CD4-positive, alpha-beta T cell treated with Interleukin-10 for 1 hour (primary cell): Measurements from ENCODE around the gene CAP1.

Source experiments
- DNase-seq: peaks from one replicate; pipeline ENCODE4 v3.0.0-alpha.2; 2020

The CAP1 gene

DNA sequence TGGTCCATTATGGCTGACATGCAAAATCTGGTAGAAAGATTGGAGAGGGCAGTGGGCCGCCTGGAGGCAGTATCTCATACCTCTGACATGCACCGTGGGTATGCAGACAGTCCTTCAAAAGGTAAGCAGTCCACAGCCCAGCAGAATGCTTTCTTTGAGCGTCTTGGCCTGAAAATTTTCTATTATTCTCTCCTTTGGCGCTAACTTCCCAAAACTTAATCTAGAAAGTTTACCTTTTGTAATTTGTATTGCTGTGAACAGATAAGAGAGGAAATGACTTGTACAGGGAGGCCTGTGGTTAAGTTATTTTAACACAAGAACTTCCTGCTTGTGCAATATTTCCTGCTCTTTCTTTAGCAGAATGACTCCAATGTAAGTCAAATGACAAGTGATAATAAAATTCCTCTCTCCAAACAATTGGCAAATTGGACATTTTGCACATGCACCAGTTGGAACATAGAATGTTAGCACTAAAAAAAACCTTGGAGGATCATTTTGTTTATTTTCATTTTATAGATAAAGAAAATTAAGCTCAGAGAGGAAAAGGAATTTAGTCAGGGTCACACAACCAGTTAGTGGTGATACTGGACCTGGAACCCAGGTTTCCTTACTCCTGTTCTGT is 18.9 kb downstream of the CAP1 start:
- peak; percentile 54 for DNase-seq

DNA sequence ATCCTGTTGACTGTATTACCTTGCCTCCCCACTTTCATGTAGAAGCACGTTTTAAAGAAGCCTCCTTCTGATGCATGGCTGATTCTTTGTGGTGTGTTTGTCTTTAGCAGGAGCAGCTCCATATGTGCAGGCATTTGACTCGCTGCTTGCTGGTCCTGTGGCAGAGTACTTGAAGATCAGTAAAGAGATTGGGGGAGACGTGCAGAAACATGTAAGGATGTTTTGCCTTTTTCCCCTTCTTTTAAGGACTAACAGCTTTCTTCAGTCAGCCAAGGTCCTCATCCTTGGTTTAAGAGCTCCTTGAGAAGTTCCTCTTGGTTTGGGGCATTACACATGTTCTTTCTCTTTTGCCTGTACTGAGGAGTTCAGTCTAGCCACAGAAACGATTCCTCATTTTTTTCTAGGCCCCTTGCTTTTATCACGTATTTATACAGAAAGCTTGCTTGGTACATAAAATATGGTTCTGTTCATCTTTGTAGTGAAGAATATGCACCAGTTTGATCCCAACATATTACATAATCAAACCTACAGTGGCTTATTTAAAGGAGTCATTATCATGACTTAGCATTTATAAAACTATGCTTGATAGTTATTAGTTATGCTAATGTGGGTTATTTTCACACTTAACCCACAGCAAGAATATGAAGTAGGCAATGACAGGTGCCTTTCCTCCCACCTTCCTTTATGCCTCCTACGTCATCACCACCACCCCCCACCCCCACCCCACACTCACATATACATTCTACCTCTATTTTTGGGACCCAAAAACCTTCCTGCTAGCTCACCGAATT is 19.6 kb downstream of the CAP1 start:
- peak; percentile 31 for DNase-seq

DNA sequence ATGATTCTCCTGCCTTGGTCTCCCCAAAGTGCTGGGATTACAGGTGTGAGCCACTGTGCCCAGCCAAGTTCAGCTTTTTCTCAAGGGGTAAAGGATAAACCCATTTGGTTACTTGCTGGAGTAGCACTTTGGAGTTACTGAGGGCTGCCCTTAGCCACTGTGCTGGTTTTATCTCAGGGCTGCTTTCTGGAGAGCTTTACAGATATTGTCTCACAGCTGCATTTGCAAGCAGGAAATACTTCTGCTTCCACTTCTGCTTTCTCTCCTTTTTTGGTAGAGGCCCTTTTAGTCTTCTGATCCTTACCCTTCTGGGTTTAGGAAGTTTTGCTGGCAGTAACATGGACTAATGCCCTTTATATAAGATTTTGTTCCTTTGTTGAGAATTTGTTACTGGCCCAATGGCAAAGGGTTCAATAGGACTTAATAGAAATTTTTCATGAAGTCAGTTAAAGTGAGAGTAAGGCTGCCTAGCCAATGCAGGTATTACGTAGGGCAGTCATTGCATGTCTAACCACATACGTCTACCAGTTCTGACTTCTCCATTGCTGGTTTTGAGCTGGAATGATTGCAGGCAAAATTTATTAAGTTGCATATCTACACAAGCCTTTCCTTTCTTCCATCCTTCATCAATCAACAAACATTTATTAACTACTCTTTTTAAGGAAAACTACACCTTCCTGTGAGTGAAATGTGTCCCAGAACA is 24.4 kb downstream of the CAP1 start:
- no peak for DNase-seq

DNA sequence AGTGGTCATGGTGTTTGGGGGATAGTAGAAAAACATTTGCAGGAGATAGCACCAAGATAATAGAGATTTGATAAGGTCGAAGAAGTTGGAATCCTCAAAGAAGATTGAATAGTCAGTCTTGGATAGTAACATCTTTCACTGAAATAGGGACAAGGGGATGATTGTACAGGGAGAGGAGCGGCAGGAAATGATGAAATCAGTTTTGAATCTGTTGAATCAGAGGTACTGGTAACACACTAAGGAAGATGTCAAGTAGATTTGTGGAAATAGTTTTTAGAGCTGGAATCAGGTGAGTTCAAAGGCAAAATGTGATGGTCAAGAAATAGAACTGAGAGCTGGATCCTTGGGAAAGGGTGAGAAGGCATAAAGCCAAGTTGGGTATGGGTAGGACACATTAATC is 26.5 kb downstream of the CAP1 start:
- DNase-seq, result no peak

DNA sequence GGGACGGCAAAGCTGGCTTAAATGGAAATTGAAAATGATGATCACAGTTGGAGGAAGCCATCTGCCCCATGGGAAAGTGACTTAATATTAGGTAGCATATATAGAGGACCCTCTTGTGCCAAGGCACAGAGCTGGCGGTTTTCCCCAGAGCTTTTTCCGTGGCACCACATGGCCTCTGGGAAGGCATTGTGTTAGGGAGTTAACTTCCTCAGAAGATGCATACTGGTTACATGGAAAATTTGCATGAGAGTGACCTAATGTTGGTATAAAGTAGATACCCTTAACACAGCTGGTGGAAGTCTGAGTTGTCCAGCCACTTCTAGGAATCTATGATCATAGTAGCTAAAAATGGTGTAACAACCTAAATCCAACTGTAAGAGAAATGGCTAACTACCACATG is 27.3 kb downstream of the CAP1 start:
- no peak for DNase-seq

DNA sequence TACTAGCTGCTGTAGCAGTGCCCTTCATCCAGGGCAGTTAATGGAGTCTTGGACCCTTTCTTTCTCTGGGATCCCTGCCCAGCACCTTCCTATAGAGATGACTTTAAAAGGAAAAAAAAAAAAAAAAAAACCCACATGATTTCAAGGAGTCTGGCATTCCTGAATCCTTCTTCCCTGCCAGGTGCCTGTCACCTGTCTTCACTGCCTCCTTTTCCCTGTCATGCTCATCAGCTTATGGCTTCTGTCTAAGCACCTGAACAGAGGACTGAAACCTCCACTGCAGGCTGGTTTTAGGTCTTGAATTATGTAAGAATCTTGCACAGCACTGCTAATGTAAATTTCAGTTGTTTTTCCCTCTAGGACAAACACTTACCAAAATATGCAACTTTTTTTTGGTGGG is 31.6 kb downstream of the CAP1 start:
- DNase-seq, result no peak

DNA sequence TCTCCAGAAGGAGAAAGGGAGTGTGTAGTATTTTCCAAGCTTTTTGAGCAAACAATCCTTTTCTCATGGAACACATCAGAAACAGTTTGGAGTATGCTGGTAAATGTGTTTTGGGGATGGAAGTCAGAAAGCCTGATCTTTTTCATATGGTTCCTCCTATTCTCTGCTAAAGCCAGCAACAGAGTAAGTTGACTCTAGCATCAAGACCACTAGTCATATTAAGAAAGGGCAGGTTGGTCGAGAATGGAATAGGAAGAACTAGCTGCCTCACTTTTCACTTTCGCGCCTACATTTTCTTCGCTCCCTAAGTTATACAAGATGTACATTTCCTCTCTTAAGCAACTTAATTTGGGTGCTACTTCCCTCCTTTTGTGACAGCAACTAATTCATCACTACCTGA is 32.5 kb downstream of the CAP1 start:
- no peak for DNase-seq

DNA sequence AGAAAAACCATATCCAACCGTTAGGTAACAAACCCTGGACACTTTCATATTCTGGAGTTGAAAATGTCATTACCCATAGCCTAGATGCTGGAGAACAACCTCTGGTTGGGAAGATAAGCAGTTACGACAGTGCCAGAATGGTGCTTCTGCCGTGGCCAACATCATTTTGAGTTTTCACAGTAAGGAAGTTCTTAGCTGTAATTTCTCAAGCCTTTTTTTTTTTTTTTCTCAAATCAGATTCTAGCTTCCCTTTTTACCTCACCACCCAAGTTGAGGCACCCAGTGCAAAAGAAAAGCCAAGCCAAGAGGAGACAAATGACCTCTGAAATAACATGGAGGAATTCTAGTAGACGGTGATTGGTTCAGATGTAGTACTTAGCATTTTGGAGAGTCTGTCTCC is 34.7 kb downstream of the CAP1 start:
- DNase-seq, result no peak

DNA sequence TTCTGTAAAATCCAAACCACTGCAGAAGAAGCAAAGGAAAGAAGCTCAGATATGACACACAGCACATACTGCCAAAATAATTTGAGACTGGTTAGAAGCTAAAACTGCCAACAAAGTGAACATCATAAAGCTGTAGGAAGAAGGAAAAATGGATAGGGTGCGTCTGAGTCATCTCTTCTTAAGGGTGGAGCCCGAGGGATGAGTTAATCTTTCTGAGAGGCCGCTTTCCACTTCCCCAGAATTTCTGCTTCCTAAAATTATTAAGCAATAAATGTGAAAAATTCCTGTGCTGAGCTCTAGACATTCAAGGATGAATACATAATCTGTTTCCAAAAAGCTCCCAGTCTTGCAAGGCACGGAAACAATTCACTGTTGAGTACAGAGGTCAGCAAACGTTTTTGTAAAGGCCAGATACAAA is 36.4 kb downstream of the CAP1 start:
- no peak for DNase-seq

DNA sequence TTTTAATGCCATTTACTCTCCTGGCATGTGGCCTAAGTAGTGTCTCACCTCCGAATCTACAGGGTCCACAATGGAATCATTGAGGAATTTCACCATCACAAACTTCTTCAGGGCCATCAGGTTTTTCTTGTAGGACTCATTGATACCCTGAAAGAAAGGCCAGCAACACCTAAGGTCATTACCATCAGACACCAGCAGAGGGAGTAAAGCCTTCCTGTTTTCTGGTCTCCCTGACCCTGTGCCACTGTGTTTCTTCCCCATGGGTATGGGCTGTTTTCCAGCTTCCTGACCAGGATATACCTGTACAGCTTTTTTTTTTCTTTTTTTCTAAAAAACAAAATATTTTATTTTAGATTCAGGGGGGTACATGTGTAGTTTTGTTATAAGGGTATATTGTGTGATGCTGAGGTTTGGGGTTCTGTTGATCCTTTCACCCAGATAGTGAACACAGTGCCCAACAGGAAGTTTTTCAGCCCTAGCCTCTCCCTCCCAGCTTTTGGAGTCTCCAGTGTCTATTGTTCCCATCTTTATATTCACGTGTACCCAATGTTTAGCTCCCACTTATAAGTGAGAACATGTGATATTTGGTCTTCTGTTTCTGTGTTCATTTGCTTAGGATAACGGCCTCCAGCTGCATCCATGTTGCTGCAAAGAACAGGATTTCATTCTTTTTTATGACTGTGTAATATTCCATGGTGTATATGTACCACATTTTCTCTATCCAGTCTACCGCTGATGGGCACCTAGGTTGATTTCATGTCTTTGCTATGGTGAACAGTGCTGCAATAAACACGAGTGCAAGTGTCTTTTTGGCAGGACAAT is 38.2 kb downstream of the CAP1 start:
- DNase-seq, result peak; percentile 74

DNA sequence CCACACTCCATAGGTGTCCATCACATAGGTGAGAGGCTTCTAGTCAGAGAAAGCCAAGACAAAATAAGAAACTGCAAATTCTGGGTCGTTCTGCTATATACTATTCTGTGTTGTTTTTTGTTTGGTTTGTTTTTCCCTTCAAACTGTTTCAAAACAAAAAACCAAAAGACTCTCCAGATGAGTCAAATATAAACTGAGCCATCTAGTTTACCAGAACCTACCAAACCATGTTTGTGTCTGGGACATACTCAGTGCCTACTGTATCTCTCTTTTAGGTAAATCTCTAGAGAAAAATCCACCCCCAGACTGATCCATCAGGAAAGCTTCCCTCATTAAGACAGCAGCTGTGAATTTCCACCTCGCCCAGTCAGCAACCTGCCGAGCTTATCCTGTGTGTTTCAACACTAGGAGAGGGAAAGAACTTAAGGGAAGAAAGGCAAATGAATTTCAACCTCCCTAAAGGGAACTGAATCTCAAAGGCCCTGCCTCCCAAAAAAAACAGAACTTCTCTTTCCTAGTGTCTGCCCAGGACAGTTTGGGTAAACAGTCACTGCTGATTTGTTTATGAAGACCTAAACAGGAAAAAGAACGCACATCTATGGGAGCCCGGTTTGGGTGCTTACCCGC is 39.4 kb downstream of the CAP1 start:
- DNase-seq, result no peak

DNA sequence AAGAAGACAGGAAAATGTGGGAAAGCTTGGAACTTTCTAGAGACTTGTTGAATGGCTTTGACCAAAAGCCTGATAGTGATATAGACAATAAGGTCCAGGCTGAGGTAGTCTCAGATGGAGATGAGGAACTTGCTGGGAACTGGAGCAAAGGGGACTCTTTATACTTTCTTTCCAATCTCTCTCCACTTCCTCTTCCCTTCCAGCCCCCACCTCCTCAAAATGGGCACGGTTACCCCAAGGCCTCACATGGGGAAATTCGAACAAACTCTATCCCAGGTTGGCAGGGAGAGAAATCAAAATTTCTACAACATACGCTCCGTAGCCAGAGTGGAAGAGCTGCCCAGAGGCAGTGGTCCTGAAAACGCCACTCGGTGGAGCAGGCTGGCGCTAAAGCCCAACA is 41.3 kb downstream of the CAP1 start:
- DNase-seq, result no peak

DNA sequence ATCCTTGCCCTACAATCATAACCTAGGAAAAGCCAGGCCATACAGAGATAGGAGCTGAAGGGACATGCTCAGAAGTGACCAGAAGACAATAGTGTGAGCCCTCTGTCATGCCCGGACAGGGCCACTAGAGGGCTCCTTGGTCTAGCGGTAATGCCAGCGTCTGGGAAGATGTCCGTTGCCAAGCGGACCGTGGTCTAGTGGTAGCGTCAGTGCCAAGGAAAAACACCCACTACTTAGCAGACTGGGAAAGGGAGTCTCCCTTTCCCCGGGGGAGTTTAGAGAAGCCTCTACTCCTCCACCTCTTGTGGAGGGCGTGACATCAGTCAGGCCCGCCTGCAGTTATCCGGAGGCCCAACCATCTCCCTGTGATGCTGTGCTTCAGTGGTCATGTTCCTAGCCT is 44.2 kb downstream of the CAP1 start:
- peak; percentile 44 for DNase-seq

DNA sequence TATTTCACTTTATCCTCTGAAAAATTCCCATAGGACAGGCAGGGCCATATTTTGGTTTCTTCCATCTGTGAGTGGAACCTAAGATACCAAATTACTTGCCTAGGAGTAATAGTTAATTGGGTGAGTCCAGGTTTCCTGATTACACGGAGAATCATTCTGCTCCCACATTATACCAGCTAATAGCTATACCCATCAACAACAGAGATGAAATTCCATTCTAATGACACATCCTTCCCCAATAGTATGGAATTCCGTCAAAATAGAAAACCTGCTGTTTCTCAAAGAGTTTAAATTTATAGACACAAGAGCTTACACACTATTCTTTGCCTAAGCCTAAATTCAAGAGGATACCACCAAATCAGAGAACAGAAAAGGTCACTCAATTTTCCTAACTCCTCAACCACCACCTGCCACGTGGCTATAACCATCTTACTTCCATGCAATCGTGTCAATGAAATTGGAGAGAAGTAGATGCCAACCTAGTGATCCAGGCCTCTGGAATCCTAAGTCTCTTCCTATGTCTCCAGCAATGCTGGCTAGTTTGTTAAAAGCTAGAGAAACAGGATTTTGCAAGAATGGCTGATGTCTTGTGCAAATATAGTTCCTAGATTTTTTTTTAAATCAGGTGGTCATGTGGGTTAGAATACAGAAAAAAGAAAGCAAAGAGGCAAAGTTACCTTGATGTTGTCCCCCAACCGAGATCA is 50.3 kb downstream of the CAP1 start:
- DNase-seq, result no peak

DNA sequence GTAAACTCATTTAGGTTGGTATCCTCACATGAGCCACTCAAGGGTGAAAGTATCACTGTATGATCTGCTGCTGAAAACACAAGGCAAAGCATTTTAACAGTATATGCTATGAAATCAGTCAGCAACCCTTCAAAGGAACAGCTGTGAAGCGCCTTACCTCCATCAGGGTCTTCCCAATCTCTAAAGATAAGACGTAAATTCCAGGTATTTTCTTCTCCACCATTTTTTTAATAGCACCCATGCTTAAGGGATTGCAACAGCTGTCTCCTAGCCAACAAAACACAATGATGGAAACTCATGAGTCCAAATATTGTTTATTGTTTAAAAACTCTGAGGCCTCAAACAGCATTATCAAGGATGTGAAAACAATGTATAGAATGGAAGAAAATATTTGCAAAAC is 51.7 kb downstream of the CAP1 start:
- DNase-seq, result no peak

DNA sequence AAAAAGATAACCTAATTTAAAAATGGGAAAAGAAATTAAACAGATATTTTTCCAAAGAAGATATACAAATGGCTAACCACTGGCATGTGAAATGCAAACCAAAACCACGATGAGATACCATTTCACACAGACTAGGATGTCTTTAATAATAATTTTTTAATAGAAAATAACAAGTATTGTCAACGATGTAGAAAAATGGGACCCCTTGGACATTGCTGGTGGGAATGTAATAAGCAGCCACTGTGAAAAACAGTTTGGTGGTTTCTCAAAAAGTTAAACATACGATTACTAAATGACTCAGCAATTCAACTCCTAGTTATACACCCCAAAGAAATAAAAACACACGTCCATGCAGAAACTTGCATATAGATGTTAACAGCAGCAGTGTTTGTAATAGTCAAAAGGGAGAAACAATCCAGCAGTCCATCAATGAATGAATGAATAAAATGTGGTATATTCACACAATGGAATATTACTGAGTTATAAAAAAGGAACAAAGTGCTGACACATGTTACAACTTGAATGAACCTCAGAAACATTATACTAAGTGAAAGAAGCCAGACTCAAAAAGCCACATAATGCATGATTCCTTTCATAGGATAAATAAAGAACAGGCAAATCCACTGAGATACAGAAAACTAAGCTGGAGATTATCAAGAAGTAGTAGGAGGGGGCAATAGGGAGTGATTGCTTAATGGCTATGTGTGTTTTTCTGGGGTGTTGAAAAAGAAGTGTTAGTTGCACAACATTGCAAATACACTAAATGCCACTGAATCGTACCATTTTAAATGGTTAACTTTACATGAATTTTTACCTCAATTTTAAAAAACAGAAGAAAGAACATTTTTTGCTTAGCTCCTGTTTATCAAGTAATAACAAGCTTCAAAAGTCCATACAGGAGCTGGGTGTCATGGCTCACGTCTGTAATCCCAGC is 52.4 kb downstream of the CAP1 start:
- DNase-seq, result no peak

DNA sequence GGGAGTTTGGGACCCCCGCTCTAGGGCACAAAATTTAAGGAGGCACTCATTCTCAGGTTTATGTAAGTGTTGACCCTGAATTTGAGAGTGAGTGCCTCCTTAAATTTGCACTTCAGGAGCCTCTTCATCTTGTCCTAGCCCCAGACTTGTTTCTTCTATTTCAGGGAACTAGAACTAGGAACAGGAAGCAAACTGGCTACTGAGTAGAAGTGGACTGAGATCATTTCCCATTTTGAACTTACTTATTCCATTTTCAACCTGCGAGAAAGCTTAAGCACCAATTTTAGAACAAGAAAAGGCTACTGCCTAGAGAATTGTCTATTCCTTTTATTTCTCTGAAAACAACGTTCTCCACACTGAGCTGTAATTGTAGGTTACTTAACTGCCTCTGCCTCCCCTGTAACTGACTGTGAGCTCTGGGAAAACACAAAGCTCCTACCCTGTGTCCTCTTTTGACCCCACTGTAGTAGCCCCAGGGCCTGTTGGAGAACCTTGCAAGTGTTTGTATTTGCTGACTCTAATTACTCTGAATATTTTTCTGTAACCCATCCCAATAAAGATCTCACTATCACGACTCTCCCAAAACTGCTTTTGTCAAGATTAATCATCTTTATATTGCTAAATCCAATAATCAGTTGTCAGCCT is 54.1 kb downstream of the CAP1 start:
- DNase-seq, result no peak

DNA sequence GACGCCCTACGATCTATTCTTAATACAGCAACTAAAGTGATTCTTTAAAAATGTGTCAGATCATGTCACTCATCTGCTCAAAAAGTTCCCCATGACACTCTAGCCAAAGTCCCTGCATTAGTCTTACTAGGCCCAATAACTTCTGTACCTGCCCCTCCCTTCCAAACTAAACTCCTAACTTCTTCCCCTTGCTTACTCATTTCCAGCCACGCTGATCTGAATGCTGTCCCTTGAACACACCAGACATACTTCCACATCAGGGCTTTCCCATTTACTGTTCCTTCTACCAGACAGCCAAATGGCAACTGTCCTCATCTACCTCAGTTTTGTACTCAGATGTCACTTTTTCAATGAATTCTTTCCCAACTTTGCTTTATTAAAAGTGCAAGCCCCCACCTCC is 55.3 kb downstream of the CAP1 start:
- DNase-seq, result no peak

DNA sequence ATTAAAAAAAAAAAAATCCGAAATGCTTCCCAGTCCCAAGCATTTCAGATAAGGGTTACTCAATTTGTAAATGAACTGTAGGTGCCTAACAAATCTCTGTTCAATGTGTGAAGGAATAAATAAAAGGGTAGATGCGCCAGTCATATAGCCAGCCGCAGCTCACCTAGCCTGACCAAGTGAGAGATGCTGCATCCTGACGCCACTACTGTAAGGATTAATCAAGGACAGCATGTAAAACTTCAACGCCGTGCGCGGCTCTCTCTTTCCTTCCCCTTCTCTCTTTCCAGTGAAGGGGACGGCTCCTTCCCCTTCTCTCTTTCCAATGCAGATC is 56.1 kb downstream of the CAP1 start:
- no peak for DNase-seq

DNA sequence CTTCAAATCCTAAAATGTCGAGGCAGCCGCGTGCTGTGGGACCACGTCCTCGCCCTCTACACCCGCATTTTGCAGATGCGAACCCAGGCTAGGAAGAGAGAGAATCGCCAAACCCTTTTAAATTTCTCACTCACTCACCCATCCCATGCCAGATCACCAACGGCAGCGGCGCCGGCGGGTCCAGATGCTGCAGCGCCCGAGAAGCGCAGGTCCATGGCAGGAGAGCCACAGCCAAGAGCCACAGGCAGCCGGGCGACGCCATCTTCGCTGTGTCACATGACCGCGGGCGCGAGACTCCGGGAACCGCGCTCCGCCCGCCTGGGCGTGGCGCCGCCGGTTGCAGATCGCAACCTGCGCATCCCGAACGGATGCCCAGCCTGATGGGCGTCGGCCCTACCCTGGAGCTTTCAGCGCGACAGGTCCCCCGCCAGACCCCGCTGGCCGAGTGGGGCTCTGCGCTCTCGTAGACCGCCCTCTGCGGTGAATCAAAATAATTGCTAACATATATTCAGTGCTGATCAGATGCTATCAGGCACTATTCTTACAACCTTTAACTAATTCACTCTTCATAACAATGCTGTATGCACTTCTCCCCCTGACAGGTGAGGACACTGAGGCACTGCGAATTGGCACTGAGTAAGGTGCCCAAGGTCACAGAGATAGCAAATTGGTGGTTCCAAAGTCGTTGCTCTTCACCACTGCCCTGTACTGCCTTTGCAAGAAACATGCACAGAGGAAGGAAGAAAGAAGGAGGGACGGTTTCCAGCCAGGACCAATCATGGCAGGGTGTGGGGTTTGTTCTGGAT is 56.7 kb downstream of the CAP1 start, which contains the start of gene PPT1:
TSS of gene PPT1 (minus strand) at position 276 of the 806 bp plus-strand sequence. CDS start at position 262, 14 bp downstream.
- peak; percentile 78 for DNase-seq
